ENCODE measurements around the gene TPM1. TPM values are rescaled to one million over a fixed set of nuclear protein-coding genes. Genes with fewer than 3 reads are reported as not detected.

TPM1 gene
- total RNA-seq, 4 donors from 2014 or later: 656 to 1,383 (median 909) TPM

GRCh38 chr15:63014578-63014977, 28.0 kb upstream of the TPM1 start:
- DNase-seq (no peak), ATAC-seq (no peak)
- Histone ChIP-seq H3K27me3 (no peaks in the 10 kb centered on the region), H3K4me1 (peaks cover 12% of the 10 kb centered on the region in 2 donors), H3K36me3 (no peaks in the 10 kb centered on the region), H3K4me3 (no peak overlapping the region), H3K9me3 (no peaks in the 10 kb centered on the region), H3K27ac (no peak overlapping the region)
- intact Hi-C loops (cut with DNase I; ENCODE audit: low total_unique reads) (no loop called here), in situ Hi-C loops (cut with MboI; ENCODE audit: low sequenced_read_pairs in 4 of 4) (no loop called here)
- TF ChIP-seq POLR2A (IDR thresholded peaks at IDR 0.05): no peak
- no peak for TF ChIP-seq CTCF (IDR thresholded peaks at IDR 0.05 in 4 of 5, conservative IDR thresholded peaks at IDR 0.05 in 1 of 5)

GRCh38 chr15:63015618-63016017, 26.9 kb upstream of the TPM1 start:
- Histone ChIP-seq H3K9me3 (no peaks in the 10 kb centered on the region), H3K27me3 (no peaks in the 10 kb centered on the region), H3K36me3 (no peaks in the 10 kb centered on the region), H3K4me1 (peaks cover 19 to 21% of the 10 kb centered on the region in 2 donors), H3K27ac (peak overlapping the region; percentile 30 to 75 (median 64)), H3K4me3 (no peak overlapping the region)
- DNase-seq (peak; percentile 59 to 72), ATAC-seq (peak; percentile 57 to 75)
- intact Hi-C loops (cut with DNase I; ENCODE audit: low total_unique reads): loop anchor here (5.0 kb wide), 1 partner anchor 118 kb away; no protein-coding TSS in a partner anchor
- in situ Hi-C loops (cut with MboI; ENCODE audit: low sequenced_read_pairs in 4 of 4): no loop called here
- TF ChIP-seq CTCF (IDR thresholded peaks at IDR 0.05 in 4 of 5, conservative IDR thresholded peaks at IDR 0.05 in 1 of 5) (no peak), POLR2A (IDR thresholded peaks at IDR 0.05) (no peak)

DNA sequence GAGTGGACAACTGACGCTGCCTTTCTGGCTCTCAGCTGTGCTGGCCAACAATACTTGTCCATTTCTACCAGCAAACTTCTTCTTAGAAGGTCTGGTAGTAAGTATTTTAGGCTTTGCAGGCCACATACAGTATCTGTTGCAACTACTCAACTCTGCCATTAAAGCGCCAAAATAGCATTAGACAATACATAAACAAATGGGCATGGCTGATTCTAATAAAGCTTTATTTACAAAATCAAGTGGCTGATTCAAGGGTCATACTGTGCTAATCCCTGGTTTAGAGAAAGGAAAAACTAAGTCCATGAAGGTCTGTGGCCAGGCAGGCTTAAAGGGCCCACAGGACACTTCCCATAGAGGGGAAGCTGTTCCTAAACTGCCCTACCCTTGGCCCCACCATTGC, 26.3 kb upstream of the TPM1 start:
- no peak overlapping the region for H3K4me3 ChIP-seq
- TF ChIP-seq POLR2A (IDR thresholded peaks at IDR 0.05) (no peak), CTCF (IDR thresholded peaks at IDR 0.05 in 4 of 5, conservative IDR thresholded peaks at IDR 0.05 in 1 of 5) (no peak)
- H3K9me3 ChIP-seq: no peaks in the 10 kb centered on the region
- H3K36me3 ChIP-seq: no peaks in the 10 kb centered on the region
- no peaks in the 10 kb centered on the region for H3K27me3 ChIP-seq
- DNase-seq: no peak
- H3K4me1 ChIP-seq: peaks cover 19 to 21% of the 10 kb centered on the region in 2 donors
- intact Hi-C loops (cut with DNase I; ENCODE audit: low total_unique reads): loop anchor here (5.0 kb wide), 1 partner anchor 119 kb away; no protein-coding TSS in a partner anchor
- peak overlapping the region; percentile 30 to 75 (median 64) for H3K27ac ChIP-seq
- in situ Hi-C loops (cut with MboI; ENCODE audit: low sequenced_read_pairs in 4 of 4): no loop called here
- ATAC-seq: no peak

- ATAC-seq (no peak), DNase-seq (no peak)
- intact Hi-C loops (cut with DNase I; ENCODE audit: low total_unique reads): loop anchor here (2.0 to 5.0 kb wide), 2 partner anchors 78 to 121 kb away; no protein-coding TSS in a partner anchor
- H3K4me3 ChIP-seq: no peak overlapping the region
- H3K27ac ChIP-seq: peak overlapping the region in 3 of 4 donors; percentile 68 to 82 (median 75)
- peaks cover 18 to 21% of the 10 kb centered on the region in 2 donors for H3K4me1 ChIP-seq
- TF ChIP-seq POLR2A (IDR thresholded peaks at IDR 0.05) (no peak), CTCF (IDR thresholded peaks at IDR 0.05 in 4 of 5, conservative IDR thresholded peaks at IDR 0.05 in 1 of 5) (no peak)
- H3K9me3 ChIP-seq: no peaks in the 10 kb centered on the region
- in situ Hi-C loops (cut with MboI; ENCODE audit: low sequenced_read_pairs in 4 of 4): no loop called here
- H3K27me3 ChIP-seq: no peaks in the 10 kb centered on the region
- H3K36me3 ChIP-seq: no peaks in the 10 kb centered on the region
Observed at GRCh38 chr15:63018639-63019038, 23.9 kb upstream of the TPM1 start.

Measured in gastrocnemius medialis (tissue), 4 donors.